GM18870 (cell line): Measurements from ENCODE around the gene VAV2.
"Not testable (repeated sequence)": the region's sequence is repeated elsewhere in the genome, so short reads cannot be mapped to it uniquely, and the experiment has no call there.

ENCODE experiments used
- ATAC-seq: cut with Tn5 transposase; IDR thresholded peaks from one replicate; pipeline ENCODE4 v1.9.1; 2021; ENCODE audit warnings: moderate library complexity; ENCODE audit not compliant: unreplicated experiment

The VAV2 gene

GRCh38 chr9:133897675-133898074, 94.4 kb downstream of the VAV2 start:
- ATAC-seq, result no peak

DNA sequence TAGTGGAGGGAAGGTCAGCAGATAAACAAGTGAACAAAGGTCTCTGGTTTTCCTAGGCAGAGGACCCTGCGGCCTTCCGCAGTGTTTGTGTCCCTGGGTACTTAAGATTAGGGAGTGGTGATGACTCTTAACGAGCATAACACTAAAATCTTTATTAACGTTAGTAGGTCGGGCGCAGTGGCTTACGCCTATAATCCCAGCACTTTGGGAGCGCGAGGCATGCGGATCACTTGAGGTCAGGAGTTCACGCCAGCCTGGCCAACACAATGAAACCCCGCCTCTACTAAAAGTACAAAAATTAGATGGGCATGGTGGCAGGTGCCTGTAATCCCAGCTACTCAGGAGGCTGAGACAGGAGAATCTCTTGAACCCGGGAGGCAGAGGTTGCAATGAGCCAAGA, 96.1 kb downstream of the VAV2 start:
- ATAC-seq, result not testable (repeated sequence)

DNA sequence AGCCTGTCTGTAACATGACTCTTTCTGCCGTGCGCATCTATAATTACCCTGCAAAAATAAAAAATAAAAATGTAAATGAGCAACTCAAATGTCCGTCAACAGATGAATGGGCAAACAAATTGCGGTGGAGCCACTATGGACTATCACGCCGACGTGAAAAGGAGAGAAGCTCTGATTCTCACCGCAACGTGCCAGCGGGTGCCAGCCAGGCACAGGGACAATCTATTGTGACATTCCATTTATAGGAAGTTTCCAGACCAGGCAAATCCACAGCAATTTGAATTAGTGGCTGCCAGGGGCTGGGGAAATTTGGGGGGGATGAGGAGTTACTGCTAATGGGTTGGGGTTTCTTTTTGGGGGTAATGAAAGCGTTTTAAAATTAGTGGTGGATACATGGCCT, 96.8 kb downstream of the VAV2 start:
- no peak for ATAC-seq

DNA sequence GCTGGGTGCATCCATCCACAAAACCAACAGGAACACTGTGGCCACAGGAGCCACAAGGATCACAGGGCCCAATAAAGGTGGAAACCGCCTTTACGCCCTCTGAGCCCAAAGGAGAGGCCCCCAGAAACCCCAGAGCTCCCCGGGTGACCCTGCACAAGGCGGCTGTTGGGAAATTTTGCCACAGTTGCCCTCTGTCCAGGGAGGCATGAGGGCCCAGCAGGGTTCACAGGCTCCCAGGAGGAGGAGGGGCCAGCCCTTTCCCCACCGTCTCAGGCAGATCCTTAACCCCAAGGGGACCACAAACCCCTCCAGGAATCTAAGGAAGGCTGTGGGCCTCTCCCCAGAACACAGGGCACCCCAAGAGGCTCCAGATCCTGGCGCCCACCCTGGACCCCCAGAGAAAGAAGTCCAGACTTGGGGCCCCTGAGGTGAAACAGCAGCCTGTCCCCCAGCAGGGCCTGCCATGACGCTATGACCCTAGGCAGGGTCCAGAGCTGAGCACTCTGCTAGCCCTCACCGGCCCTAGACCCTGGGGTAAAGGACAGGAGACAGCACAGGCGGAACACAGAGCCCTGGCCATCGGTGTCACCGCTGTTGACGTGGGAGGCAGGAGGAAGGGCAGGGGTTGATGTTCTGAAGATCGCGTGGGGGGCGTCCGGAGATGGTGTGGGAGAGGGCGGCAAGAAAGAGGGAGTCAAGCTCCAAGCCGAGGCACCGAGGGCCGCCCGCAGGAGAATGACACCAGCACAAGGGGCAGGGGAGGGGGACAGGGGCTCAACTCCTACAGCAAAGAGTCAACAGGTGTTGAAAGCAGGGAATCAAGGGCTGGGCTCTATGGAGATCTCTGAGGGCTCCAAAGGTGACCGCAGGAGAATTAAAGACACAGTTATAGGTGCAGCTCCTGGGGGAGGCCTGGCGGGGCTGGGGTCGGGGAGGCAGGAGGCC, 97.5 kb downstream of the VAV2 start:
- ATAC-seq, result no peak

DNA sequence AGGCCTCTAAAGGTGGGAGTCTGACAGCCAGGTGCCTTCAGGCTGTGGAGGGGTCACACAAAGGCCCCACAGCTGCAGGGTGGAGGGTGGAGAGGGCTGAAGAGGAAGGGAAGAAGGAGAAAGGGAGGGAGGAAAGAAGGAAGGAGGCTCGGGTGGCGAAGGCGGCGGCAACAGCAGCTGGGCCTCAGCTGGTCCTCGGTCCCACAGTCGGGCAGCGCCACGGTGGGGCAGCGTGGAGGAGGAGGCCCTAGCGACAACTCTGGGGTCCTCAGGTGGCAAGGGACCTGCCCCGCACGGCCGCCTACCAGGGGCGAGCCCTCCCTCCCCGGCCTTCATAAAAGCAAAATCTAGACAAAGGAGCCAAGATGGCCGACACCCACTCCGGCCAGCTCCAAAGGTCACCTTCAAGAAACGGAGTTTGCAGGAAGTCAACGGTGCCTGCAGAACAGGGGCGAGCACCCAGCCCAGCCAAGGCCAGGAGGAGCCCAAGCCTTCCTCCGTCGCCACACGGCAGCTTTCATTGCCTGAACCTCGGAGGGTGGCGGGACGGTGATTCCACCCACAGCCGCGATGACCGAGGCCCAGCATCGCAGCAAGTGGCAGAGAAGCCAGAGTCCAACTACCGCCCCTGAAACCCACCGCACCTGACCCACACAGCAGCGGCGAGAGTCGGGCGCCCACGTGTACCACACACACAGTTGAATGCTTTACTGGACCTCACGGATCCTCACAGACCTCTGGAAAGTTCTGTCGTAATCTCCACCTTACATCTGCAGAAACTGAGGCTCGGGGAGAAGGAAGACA, 98.7 kb downstream of the VAV2 start:
- no peak for ATAC-seq

- no peak for ATAC-seq
These were observed 99.8 kb downstream of the VAV2 start for GRCh38 chr9:133892193-133892920.

- ATAC-seq, result no peak
These were observed 100.4 kb downstream of the VAV2 start for GRCh38 chr9:133891741-133892140.

DNA sequence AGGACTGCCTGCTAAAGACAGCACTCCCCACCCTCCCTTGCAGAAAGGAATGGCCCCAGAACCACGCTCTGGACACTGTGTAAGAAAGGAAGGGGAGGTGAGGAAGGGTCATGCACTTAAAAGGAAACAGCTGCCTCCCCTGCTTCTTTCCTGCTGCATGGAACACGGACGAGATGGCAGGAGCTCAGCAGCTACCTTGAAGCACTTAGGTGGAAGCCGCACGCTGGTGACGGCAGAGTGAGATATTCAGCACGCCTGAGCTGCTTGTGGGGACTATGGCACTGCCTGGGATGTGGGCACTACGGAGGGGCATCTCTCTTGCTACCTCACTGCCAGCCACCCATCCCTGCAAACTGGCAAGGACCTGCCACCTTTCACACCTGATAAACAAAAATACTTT, 101.5 kb downstream of the VAV2 start:
- no peak for ATAC-seq

GRCh38 chr9:133889584-133890301, 102.4 kb downstream of the VAV2 start:
- no peak for ATAC-seq

- no peak for ATAC-seq
These were observed 103.2 kb downstream of the VAV2 start for GRCh38 chr9:133888809-133889491.

DNA sequence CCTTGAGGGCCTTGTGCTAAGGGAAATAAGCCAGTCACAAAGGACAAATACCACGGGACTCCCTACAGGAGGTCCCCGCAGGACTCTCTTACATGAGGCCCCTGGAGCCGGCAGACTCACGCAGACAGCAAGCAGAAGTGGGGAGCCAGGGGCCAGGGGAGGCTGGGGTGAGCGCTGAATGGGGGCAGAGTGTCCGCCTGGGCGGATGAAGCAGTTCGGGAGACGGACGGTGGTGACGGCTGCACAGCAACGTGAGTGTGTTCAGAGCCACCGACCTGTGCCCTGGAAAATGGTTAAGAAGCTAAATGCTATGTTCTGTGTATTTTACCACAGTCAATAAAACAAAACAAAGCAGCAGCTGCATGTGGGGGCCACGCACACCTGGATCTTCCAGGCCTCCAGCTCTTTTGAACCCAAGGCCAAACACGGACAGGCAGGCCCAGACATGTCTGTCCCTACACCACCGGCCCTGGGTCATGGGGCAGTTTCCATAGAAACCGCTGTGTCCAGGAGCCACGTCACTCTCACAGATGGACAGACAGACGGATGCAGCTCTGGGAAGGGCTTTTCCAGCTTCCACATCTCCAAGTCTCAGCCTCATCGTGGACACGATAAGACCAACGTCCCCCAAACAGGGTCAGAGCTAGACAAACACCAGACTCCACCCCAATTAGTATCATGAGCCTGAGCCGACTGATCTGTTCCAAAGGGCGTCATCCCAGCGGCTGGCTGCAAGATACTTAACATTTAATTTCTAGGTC, 103.9 kb downstream of the VAV2 start:
- ATAC-seq, result no peak

GRCh38 chr9:133887540-133888047, 104.5 kb downstream of the VAV2 start:
- no peak for ATAC-seq

DNA sequence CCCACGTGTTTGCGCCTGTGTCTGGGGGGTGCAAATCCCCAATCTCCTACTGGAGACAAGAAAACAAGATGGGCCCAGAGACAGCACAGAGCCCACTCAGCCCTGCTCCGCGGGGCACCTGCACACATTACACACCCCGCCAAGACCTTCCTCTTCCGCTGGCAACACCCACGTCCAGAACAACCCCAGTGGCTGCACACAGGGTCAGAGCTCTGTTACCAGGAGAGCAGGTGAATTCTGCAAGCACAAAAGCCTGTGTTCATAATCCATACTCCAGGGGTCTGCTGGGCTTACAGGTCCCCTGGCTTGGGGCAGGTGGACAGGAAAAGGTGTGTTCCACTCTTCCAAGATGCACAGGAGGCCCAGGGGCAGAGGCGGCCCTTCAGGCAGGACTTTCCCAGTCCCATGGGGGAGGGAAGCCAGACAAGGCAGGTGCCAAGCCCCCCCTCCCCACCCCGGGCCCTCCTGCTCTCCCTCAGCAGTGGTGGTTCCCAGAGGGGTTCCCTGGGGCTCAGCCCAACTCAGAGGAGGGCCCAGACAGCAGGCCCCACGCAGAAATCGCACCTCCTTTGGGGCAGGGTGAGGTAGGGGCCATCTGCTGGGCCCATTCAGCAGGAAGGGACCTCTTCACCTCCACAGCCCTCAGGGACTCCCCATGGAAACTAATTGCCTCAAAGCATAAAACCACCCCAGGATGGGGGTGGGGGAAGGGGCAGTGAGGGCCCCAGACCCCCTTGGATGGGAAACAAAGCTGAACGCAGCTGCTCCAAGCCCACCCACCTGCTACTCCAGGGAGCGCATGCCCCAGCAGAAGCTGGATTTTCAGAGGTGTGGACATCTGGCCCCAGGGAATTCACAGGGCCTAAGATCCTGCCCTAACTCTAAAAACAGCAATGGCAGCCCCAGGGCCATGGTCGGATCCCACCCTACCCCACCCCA, 105.3 kb downstream of the VAV2 start:
- no peak for ATAC-seq

GRCh38 chr9:133884907-133885744, 107.0 kb downstream of the VAV2 start:
- no peak for ATAC-seq

DNA sequence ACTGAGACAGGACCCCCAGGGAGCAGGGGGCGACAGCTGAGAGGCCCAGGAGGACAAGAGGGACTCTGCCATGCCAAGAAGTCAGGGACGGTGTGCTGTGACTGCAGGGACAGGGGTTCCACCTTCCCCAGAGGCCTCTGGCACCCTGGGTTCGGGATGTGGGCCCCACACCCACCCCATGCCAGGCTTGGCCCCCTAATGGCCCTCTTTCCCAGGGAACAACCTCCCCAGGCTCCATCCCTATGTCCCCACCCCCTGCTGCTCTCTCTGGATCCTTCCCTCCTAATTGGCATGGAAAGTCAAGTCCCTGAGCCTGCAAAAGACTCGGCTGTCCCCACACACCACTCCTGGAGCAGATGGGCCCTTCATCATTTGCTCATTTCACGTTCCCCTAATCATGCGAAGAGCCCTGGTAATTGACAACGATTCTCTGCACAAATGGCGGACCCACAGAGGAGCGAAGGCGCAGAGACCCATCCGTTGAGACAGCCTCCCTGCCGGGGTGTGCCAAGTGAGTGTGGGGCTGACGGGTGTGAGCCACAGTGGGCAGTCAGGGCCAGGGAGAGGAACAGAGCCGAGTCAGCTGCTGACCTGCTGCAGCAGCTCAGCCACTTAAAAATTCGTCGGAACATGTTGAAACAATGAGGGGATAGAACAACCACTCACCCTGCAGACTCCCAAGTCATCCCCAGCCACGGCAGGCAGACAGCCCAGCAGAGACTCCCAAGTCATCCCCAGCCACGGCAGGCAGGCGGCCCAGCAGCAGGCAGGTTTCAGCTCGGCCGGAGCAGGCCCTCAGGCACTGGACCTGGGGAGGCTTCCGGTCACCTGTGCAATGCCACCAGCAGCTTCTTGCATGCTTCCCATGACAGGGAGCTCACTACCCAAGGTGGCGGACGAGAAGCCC, 109.0 kb downstream of the VAV2 start:
- ATAC-seq, result no peak
